IMR-90 (cell line): ENCODE results near the gene NLRP14. TPM values are rescaled to one million over a fixed set of nuclear protein-coding genes. Genes with fewer than 3 reads are reported as not detected.

Experiments used
- ATAC-seq: fragments of 200-7000 bp; cut with Tn5 transposase; 2 replicates; pipeline ENCODE4 v1.9.1; 2020; ENCODE audit warnings: low read depth, mild to moderate bottlenecking, moderate library complexity
- BruUV-seq: library from RNA; stranded (reverse); fragments of 400-500 nt; replicated peaks from 2 replicates; lab custom pipeline; 2021; lab: Mats Ljungman, UMichigan
- CTCF ChIA-PET: fragments of 300-600 bp; formaldehyde crosslinking; extraction: SDS; loops from one replicate; lab custom pipeline; 2021; ENCODE audit warnings: antibody characterized with exemption; lab: Yijun Ruan, JAX
- POLR2A ChIA-PET: fragments of 300-600 bp; sonication (Branson Sonifier 250); formaldehyde crosslinking; loops from one replicate; lab custom pipeline; 2022; ENCODE audit warnings: antibody characterized with exemption; ENCODE audit not compliant: unreplicated experiment; lab: Charles Lee
- DNase-seq: peaks from one replicate; pipeline ENCODE4 v3.0.0; 2013
- H2AFZ ChIP-seq: replicated peaks from 2 replicates; pipeline ENCODE3; 2013; ENCODE audit warnings: low read length, mild to moderate bottlenecking; ENCODE audit not compliant: poor library complexity
- H2AK5ac ChIP-seq: 2 replicates; pipeline ENCODE4 v1.6.1; 2013; ENCODE audit warnings: low read depth, low read length, inconsistent platforms
- H2AK9ac ChIP-seq: replicated peaks from 2 replicates; pipeline ENCODE3; 2013; ENCODE audit warnings: mild to moderate bottlenecking, low read depth, low read length, moderate library complexity; ENCODE audit not compliant: poor library complexity
- H2BK120ac ChIP-seq: 2 replicates; pipeline ENCODE4 v1.6.1; 2013; ENCODE audit warnings: low read depth, low read length, inconsistent platforms
- H2BK15ac ChIP-seq: 3 replicates; pipeline ENCODE4 v1.6.1; 2013; ENCODE audit warnings: low read depth, low read length, inconsistent platforms
- H2BK20ac ChIP-seq: 2 replicates; pipeline ENCODE4 v1.6.1; 2013; ENCODE audit warnings: low read depth, mild to moderate bottlenecking, inconsistent platforms, low read length, moderate library complexity
- H2BK5ac ChIP-seq: 2 replicates; pipeline ENCODE4 v1.6.1; 2013; ENCODE audit warnings: mild to moderate bottlenecking, low read depth, low read length, inconsistent platforms; ENCODE audit not compliant: poor library complexity, severe bottlenecking
- H3K14ac ChIP-seq: replicated peaks from 2 replicates; pipeline ENCODE4 v1.6.1; 2013; ENCODE audit warnings: low read depth, low read length, inconsistent platforms
- H3K18ac ChIP-seq: 2 replicates; pipeline ENCODE4 v1.6.1; 2013; ENCODE audit warnings: low read depth, low read length, control low read depth
- H3K23ac ChIP-seq: 2 replicates; pipeline ENCODE4 v1.6.1; 2013; ENCODE audit warnings: low read depth, low read length, inconsistent platforms
- H3K27ac ChIP-seq: 2 replicates; pipeline ENCODE4 v1.5.1; 2013; ENCODE audit warnings: mild to moderate bottlenecking, control low read depth, low read length; ENCODE audit not compliant: insufficient read depth
- H3K27me3 ChIP-seq: 2 replicates; pipeline ENCODE4 v1.6.1; 2013; ENCODE audit warnings: low read length; ENCODE audit not compliant: control insufficient read depth, insufficient read depth
- H3K36me3 ChIP-seq: 2 replicates; pipeline ENCODE4 v1.6.1; 2013; ENCODE audit warnings: low read length, mixed read lengths; ENCODE audit not compliant: control insufficient read depth, insufficient read depth
- H3K4ac ChIP-seq: 2 replicates; pipeline ENCODE4 v1.6.1; 2013; ENCODE audit warnings: low read depth, low read length, inconsistent platforms
- H3K4me1 ChIP-seq: 2 replicates; pipeline ENCODE4 v1.6.1; 2013; ENCODE audit warnings: low read length, mixed read lengths; ENCODE audit not compliant: control insufficient read depth, insufficient read depth
- H3K4me2 ChIP-seq: 2 replicates; pipeline ENCODE4 v1.6.1; 2013; ENCODE audit warnings: low read depth, mild to moderate bottlenecking, control low read depth, low read length, moderate library complexity
- H3K4me3 ChIP-seq: 2 replicates; pipeline ENCODE4 v1.5.1; 2013; ENCODE audit warnings: low read depth, mild to moderate bottlenecking, control low read depth, low read length, moderate library complexity; ENCODE audit not compliant: insufficient read depth
- H3K56ac ChIP-seq: 2 replicates; pipeline ENCODE4 v1.6.1; 2013; ENCODE audit warnings: low read length, inconsistent platforms; ENCODE audit not compliant: insufficient read depth; ENCODE audit errors: extremely low read depth
- H3K79me1 ChIP-seq, 2 experiments: 2 replicates each; pipeline ENCODE4 v1.6.1; 2013; ENCODE audit warnings: low read length in 2 of 2, inconsistent platforms in 1 of 2, low read depth in 1 of 2
- H3K9ac ChIP-seq: 2 replicates; pipeline ENCODE4 v1.6.1; 2013; ENCODE audit warnings: low read depth, low read length, control low read depth
- H3K9me1 ChIP-seq: 2 replicates; pipeline ENCODE4 v1.6.1; 2013; ENCODE audit warnings: low read length, inconsistent platforms; ENCODE audit not compliant: insufficient read depth
- H3K9me3 ChIP-seq: 2 replicates; pipeline ENCODE4 v1.6.1; 2013; ENCODE audit warnings: low read length; ENCODE audit not compliant: control insufficient read depth, insufficient read depth
- H4K20me1 ChIP-seq: 2 replicates; pipeline ENCODE4 v1.6.1; 2013; ENCODE audit warnings: low read length, inconsistent platforms; ENCODE audit not compliant: insufficient read depth
- H4K5ac ChIP-seq: 2 replicates; pipeline ENCODE4 v1.6.1; 2013; ENCODE audit warnings: mild to moderate bottlenecking, low read depth, low read length, control low read depth
- H4K8ac ChIP-seq, 2 experiments: 2 replicates each; pipeline ENCODE4 v1.6.1; 2013; ENCODE audit warnings: low read depth in 2 of 2, low read length in 2 of 2, control low read depth in 1 of 2, inconsistent platforms in 1 of 2
- H4K91ac ChIP-seq: 2 replicates; pipeline ENCODE4 v1.6.1; 2013; ENCODE audit warnings: low read depth, low read length, inconsistent platforms; ENCODE audit not compliant: insufficient read depth
- MAFK ChIP-seq: IDR thresholded peaks from 2 replicates; pipeline ENCODE4 v1.6.1; 2012; ENCODE audit warnings: low read depth, low read length, improper control_type of control experiment
- MAZ ChIP-seq: IDR thresholded peaks from 2 replicates; pipeline ENCODE4 v1.6.1; 2012; ENCODE audit warnings: low read depth, mild to moderate bottlenecking, low read length, improper control_type of control experiment, moderate library complexity, borderline replicate concordance
- WGBS, 2 experiments: methylation state at CpG; one replicate each; pipeline versions ENCODE4 v1.1.5 to v1.1.7; 2013; ENCODE audit warnings: missing lambda C conversion rate in 2 of 2; ENCODE audit not compliant: insufficient read length in 1 of 2; ENCODE audit errors: extremely low coverage in 2 of 2; 5-methylcytosine and 5-hydroxymethylcytosine counted together
- dilution Hi-C: fragments of 300-500 bp; cut with HindIII; formaldehyde crosslinking; loops from one replicate; pipeline ENCODE4 v1.14.3; 2018; ENCODE audit warnings: low sequenced_read_pairs; ENCODE audit not compliant: unreplicated experiment
- in situ Hi-C: fragments of 300-500 bp; cut with MboI; formaldehyde crosslinking; loops from 3 replicates; pipeline ENCODE4 v1.14.3; 2019; ENCODE audit warnings: low sequenced_read_pairs, inconsistent platforms, mixed read lengths
- intact Hi-C: fragments of 100-400 bp; cut with micrococcal nuclease; formaldehyde crosslinking; loops from 2 replicates; pipeline ENCODE4 v1.10.0; 2022
- polyA plus RNA-seq, 3 experiments: library from polyadenylated mRNA; depleted of rRNA; stranded (reverse); fragments of >200 nt; gene quantifications; 2 replicates each; pipeline ENCODE4 v1.2.3, GENCODE V29; 2012; ENCODE audit warnings: low replicate concordance in 1 of 3
- total RNA-seq: library from RNA; depleted of rRNA; stranded (reverse); fragments of >200 nt; gene quantifications from 2 replicates; pipeline ENCODE4 v1.2.3, GENCODE V29; 2012

The NLRP14 gene
- total and polyA plus RNA-seq, 2 of the 4 experiments (the other 2 are of a cell fraction): under 0.01 TPM; not detected in 1

- Histone ChIP-seq H4K5ac (no peak overlapping the region), H3K4me3 (no peak overlapping the region), H3K14ac (no peak overlapping the region), H2BK15ac (no peak overlapping the region), H4K20me1 (no peaks in the 10 kb centered on the region), H3K79me1 (peaks cover 0 to 4% of the 10 kb centered on the region in 2 experiments; a peak in 1 of 4 replicates), H3K4me1 (no peaks in the 10 kb centered on the region), H2BK5ac (no peak overlapping the region), H2AK9ac (no peak overlapping the region), H3K18ac (no peak overlapping the region), H2AK5ac (no peak overlapping the region), H3K4ac (no peak overlapping the region), H3K27ac (no peak overlapping the region), H3K23ac (no peak overlapping the region), H3K56ac (no peak overlapping the region), H3K9me3 (no peaks in the 10 kb centered on the region), H4K91ac (no peak overlapping the region), H4K8ac (no peak overlapping the region), H2BK120ac (no peak overlapping the region), H3K4me2 (no peak overlapping the region), H2BK20ac (no peak overlapping the region), H3K9me1 (peaks cover 3% of the 10 kb centered on the region; the same call in 1 of the 2 replicates), H3K27me3 (no peaks in the 10 kb centered on the region), H2AFZ (no peak overlapping the region), H3K9ac (no peak overlapping the region), H3K36me3 (no peaks in the 10 kb centered on the region)
- TF ChIP-seq MAFK: peak; percentile 71
- TF ChIP-seq MAZ: no peak
- no peak for ATAC-seq
- no peak for DNase-seq
- ChIA-PET CTCF (no interaction called here), POLR2A (no interaction called here)
- intact Hi-C loops (no loop called here), in situ Hi-C loops (no loop called here), dilution Hi-C loops (no loop called here)
- BruUV-seq: no TSS peak
- WGBS, 2 experiments: no CpG with 5 or more reads among the region's 1 CpG
Observed at GRCh38 chr11:7014118-7014517, 6.2 kb upstream of the NLRP14 start.
